ENCODE results near the gene ZNF468. TPM values are rescaled to one million over a fixed set of nuclear protein-coding genes. Genes with fewer than 3 reads are reported as not detected.
A peak's percentile ranks its signal among the peaks of the same experiment; 100 is the strongest.
"Not testable (repeated sequence)": the region's sequence is repeated elsewhere in the genome, so short reads cannot be mapped to it uniquely, and the experiment has no call there.

The ZNF468 gene
- polyA plus RNA-seq (2012; ENCODE audit: missing spikeins) = 6.8 TPM

DNA sequence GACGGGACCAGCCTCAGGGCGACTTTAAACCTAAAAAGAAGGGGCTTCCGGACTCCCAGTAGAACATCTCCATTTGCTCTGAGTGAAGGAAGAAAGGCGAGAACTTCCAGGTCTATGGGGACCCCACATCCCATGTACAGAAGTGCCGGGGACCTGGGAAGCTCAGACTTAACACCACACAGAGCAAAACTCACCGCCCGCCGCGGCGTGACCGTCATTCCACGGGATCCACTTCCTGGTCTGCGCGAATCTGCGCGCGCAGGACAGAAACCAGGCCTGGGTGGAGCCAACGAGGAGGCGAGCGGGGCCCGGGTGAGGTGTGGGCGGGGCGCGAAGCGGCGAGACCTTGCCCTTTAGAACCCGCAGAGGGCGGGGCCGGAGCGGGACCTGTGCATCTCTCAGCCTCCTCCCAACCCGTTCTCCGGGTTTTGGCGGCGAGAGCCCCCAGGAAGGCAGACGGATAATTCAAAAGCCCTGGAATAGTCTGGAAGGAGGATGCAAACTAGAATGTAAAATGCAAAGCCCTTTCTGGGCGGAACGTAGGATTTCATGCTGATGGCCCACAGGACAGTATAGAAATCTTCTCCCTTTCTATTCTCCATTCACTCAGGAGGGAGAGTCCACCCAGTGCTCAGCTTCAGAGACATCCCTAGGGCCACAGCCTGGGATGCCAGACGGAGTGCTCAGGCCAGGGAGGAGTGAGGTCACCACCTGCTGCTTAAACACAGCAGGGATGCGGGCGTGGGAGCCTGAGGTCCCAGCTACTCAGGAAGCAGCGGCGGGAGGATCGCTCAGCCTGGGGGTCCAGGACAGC is at the start of gene ZNF468:
Gene ZNF468, minus strand, starts transcription at position 242 of the 814 bp plus-strand sequence. CDS start 3,347 bp downstream, outside the sequence.
- FAIRE-seq = peak; percentile 100
- TF ChIP-seq POLR2A (IDR thresholded peaks at IDR 0.05; ENCODE audit: low read depth, low read length) = peak; percentile 79
- peak; percentile 75 for TF ChIP-seq POLR2AphosphoS5 (IDR thresholded peaks at IDR 0.05; ENCODE audit: low read depth, low read length)
- TF ChIP-seq TAF1 (IDR thresholded peaks at IDR 0.05; ENCODE audit: borderline replicate concordance, low read depth, low read length) = peak; percentile 52; the same call in 1 of the 2 replicates

DNA sequence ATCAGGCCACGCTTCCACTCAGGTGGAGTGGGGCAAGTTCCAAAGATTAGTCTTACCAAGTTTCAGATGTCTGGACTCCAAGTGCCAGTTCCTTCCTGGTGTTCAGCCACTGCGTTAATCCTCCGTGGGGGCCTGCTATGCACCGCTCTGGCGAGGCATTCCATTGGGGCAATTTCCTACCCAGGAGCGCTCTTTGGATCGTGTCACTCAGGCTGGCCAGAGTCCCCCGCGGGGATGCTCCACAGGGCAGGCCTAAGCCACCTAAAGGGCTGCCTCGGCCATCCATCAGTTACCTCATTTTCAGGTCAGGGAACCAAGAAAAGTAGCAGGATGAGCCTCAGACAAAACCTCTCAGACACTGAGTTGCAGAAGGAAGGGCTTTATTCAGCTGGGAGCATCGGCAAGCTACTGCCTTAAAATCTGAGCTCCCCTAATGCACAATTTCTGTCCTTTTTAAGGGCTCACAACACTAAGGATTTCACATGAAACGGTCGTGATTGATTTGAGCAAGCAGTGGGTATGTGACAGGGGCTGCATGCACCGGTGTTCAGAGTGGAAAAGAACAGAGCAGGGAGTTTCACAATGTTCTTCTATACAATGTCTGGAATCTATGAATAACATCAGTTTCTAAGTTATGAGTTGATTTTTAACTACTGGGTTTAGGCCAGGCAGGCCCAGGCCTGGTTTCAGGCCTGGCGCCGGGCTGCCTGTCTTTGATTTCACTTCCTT is 46.8 kb upstream of the ZNF468 start:
- not testable (repeated sequence) for FAIRE-seq; DNase-seq (ENCODE audit: insufficient read length)

More for the DNA sequence above, at the start of gene ZNF468:
- DNase-seq (ENCODE audit: insufficient read length) = peak; percentile 46

DNA sequence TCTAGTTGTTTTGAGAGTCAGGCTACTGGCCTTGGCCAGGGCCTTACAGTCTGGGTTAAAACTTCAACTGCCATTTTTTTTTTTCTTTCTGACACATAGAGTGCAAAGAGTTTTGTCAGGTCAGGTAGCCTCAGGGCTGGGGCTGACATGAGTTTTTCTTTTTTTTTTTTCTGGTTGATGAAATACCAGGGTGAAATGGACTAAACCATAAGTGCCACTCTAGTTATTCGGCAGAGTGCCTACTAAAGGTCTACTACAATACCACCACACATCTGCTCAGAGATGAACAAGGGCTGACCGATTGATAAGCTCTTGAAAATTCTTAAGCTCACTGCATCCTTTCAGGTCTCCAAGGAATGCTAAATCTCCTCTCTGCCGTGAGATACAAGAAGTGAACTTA is 44.4 kb upstream of the ZNF468 start:
- TF ChIP-seq POLR2A (IDR thresholded peaks at IDR 0.05; ENCODE audit: low read depth, low read length) = no peak
- no peak for TF ChIP-seq TAF1 (IDR thresholded peaks at IDR 0.05; ENCODE audit: borderline replicate concordance, low read depth, low read length)
- FAIRE-seq (no peak), DNase-seq (ENCODE audit: insufficient read length) (no peak)

DNA sequence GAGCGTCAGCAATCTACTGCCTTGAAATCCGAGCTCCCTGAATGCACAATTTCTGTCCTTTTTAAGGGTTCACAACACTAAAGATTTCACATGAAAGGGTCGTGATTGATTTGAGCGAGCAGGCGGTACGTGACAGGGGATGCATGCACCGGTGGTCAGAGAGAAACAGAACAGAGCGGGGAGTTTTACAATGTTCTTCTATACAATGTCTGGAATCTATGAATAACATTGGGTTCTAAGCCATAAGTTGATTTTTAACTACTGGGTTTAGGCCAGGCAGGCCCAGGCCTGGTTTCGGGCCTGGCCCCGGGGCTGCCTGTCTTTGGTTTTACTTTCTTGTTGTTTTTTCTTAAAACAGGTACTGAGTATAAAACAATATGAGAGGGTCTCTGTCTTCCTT is 41.2 kb upstream of the ZNF468 start:
- FAIRE-seq; DNase-seq (ENCODE audit: insufficient read length): not testable (repeated sequence)

DNA sequence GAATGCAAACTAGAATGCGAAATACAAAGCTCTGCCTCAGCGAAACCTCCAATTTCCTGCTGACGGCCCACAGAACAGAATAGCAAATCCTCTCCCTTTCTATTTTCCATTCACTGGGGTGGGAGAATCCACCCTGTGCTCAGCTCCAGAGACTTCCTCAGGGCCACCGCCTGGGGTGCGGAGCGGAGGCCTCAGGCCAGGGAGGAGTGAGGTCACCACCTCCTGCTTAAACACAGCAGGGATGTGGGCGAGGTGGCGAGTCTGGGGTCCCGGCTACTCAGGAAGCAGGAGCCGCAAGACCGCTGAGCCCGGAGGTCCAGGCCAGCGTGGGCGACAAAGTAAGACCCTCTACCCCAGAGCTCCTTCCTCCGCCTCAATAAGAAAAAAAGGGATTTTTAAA is 40.7 kb upstream of the ZNF468 start:
- FAIRE-seq = no peak
- no peak for DNase-seq (ENCODE audit: insufficient read length)
- TF ChIP-seq TAF1 (IDR thresholded peaks at IDR 0.05; ENCODE audit: borderline replicate concordance, low read depth, low read length) (no peak), POLR2A (IDR thresholded peaks at IDR 0.05; ENCODE audit: low read depth, low read length) (no peak), POLR2AphosphoS5 (IDR thresholded peaks at IDR 0.05; ENCODE audit: low read depth, low read length) (no peak)

DNA sequence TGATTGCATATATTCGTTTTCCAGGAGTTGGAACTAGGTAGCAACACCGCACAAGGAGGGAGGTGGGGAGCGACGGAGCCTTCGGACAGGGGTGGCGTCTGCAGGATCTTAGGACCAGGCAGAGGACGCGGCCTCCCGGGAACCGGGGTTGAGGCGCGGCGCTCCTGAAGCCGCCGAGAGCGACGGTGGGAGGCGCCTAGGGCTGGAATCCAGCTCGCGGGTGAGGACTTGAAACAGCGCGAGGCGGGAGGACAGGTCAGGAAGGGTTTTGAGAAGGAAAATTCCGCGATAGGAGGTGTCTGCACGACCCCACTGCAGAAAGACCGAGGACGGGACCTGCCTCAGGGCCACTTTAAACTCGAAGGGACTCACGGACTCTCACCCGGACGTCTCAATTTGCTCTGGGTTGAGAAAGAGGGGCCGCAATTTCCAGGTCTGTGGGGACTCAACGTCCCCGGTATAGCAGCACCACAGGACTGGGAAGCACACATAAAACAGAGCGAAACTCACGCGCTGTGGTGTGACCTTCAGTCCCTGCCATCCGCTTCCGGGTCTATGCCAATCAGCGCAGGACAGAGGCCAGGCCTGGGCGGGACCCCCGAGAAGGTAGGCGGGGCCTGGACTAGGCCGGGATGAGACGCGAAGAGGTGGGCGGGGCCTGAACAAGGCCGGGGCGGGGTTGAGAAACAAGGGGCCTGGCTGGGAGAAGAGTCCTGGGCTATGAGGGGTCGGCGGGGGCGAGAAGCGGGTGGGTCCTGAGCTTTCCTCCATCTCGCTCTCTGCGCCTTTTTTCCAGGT is 39.9 kb upstream of the ZNF468 start, which contains the start of gene ZNF320:
Gene ZNF320, minus strand, starts transcription at position 498 of the 798 bp plus-strand sequence. CDS start 7,380 bp downstream, outside the sequence.
- FAIRE-seq = peak; percentile 9
- TF ChIP-seq TAF1 (IDR thresholded peaks at IDR 0.05; ENCODE audit: borderline replicate concordance, low read depth, low read length) (no peak), POLR2AphosphoS5 (IDR thresholded peaks at IDR 0.05; ENCODE audit: low read depth, low read length) (no peak), POLR2A (IDR thresholded peaks at IDR 0.05; ENCODE audit: low read depth, low read length) (peak; percentile 41; the same call in 1 of the 2 replicates)
- peak; percentile 72 for DNase-seq (ENCODE audit: insufficient read length)

DNA sequence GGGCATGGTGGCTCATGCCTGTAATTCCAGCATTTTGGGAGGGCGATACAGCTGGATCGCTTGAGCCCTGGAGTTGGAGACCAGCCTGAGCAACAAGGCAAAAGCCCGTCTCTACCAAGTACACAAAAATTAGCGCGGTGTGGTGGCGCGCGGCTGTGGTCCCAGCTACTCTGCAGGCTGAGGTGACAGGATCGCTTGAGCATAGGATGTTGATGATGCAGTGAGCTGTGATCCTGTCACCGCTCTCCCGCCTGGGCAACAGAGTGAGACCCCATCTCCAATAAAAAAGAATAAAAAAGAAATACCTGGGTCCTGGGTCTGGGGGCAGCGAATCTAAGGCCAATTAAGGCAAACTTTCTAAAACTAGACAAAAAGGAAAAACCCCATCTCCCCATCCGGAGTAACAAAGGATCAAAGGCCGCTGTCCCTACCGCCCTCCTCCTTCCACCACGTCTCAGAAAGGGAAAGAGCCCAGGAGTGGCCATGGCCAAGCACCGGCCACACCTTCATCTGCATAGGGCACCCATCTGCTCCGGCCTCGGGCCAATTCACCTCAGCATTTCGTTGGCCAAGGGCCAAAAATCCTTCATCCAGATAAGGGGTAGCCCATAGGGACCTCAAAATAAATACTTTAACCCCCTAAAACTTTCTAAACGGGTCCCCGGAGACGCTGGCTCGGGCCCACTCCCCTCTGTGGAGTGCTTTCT is 39.2 kb upstream of the ZNF468 start:
- TF ChIP-seq TAF1 (IDR thresholded peaks at IDR 0.05; ENCODE audit: borderline replicate concordance, low read depth, low read length) = no peak
- TF ChIP-seq POLR2AphosphoS5 (IDR thresholded peaks at IDR 0.05; ENCODE audit: low read depth, low read length) = no peak
- no peak for TF ChIP-seq POLR2A (IDR thresholded peaks at IDR 0.05; ENCODE audit: low read depth, low read length)
- DNase-seq (ENCODE audit: insufficient read length) (no peak), FAIRE-seq (no peak)

DNA sequence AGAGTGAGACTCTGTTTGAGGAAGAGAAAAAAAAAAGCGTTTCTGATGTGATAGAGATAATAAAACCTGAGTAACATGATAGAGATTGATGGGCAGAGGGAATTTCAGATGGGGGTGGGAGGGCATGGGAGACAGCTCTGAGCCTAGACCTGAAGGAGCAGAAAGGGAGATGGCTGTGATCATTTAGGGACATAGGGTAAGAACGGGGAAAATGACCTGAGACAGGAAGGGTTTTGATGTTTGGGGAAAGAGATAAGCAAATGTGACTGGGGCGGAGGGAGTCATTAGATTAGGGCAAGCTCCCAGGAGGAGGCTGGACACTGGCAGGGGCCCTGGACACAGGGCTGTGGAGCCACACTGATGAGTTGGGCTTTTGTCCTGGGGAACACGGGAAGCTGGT is 33.9 kb upstream of the ZNF468 start:
- no peak for TF ChIP-seq TAF1 (IDR thresholded peaks at IDR 0.05; ENCODE audit: borderline replicate concordance, low read depth, low read length)
- no peak for TF ChIP-seq POLR2AphosphoS5 (IDR thresholded peaks at IDR 0.05; ENCODE audit: low read depth, low read length)
- no peak for TF ChIP-seq POLR2A (IDR thresholded peaks at IDR 0.05; ENCODE audit: low read depth, low read length)
- FAIRE-seq (no peak), DNase-seq (ENCODE audit: insufficient read length) (no peak)

DNA sequence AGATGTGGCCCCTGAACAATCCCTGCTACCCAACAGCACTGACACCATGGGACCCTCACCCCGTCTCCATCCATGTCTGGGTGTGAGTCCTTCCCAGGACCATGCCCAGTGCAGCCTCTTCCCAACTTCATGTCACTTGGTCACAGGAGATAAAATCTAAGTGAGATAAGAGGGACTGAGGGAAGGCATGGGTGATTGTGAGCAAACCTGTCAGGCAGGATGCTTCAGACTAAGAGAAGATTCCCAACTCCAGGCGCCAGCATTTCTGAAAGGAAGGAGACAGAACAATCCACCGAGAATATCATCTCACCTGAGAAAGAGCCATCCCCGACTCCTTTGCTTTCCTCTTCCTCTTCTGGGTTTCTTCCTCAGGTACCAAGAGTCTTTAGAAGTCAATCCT is 32.5 kb upstream of the ZNF468 start:
- no peak for DNase-seq (ENCODE audit: insufficient read length)
- no peak for FAIRE-seq
- TF ChIP-seq TAF1 (IDR thresholded peaks at IDR 0.05; ENCODE audit: borderline replicate concordance, low read depth, low read length) = no peak
- TF ChIP-seq POLR2A (IDR thresholded peaks at IDR 0.05; ENCODE audit: low read depth, low read length) = no peak
- no peak for TF ChIP-seq POLR2AphosphoS5 (IDR thresholded peaks at IDR 0.05; ENCODE audit: low read depth, low read length)

DNA sequence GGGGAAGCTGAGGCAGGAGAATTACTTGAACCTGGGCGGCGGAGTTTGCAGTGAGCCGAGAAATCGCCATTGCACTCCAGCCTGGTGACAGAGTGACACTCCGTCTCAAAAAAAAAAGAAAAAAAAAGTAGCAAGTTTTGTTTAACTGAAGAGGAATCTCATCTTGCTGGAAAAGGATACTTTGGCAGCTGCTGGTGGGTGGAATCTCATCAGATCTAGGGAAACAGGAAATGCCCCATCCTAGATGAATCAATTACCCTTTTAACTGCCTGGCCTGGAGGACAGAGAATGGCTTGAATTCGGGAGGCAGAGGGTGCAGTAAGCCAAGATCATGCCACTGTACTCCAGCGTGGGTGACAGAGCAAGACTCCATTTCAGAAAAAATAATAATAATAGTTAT is 31.7 kb upstream of the ZNF468 start:
- no peak for FAIRE-seq

DNA sequence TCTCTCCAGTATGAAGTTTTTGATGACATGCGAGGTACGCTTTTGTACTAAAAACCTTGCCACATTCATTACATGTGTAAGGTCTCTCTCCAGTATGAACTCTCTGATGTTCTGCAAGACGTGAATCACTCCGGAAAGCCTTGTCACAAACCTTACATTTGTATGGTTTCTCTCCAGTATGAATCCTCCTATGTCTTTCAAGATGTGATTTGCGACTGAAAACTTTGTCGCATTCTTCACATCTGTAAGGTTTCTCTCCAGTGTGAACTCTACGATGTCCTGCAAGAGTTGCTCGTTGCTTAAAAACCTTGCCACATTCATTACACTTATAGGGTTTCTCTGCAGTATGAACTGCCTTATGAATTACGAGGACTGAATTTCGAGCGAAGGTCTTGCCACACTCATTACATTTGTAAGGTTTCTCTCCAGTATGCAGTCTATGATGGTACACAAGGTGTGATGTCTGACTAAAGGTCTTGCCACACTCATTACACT is 23.5 kb upstream of the ZNF468 start:
- DNase-seq (ENCODE audit: insufficient read length) (no peak), FAIRE-seq (no peak)
- TF ChIP-seq POLR2AphosphoS5 (IDR thresholded peaks at IDR 0.05; ENCODE audit: low read depth, low read length) (no peak), POLR2A (IDR thresholded peaks at IDR 0.05; ENCODE audit: low read depth, low read length) (no peak), TAF1 (IDR thresholded peaks at IDR 0.05; ENCODE audit: borderline replicate concordance, low read depth, low read length) (no peak)

More for the DNA sequence above, 31.7 kb upstream of the ZNF468 start:
- TF ChIP-seq TAF1 (IDR thresholded peaks at IDR 0.05; ENCODE audit: borderline replicate concordance, low read depth, low read length) = no peak
- TF ChIP-seq POLR2A (IDR thresholded peaks at IDR 0.05; ENCODE audit: low read depth, low read length) = no peak
- TF ChIP-seq POLR2AphosphoS5 (IDR thresholded peaks at IDR 0.05; ENCODE audit: low read depth, low read length) = no peak
- no peak for DNase-seq (ENCODE audit: insufficient read length)

DNA sequence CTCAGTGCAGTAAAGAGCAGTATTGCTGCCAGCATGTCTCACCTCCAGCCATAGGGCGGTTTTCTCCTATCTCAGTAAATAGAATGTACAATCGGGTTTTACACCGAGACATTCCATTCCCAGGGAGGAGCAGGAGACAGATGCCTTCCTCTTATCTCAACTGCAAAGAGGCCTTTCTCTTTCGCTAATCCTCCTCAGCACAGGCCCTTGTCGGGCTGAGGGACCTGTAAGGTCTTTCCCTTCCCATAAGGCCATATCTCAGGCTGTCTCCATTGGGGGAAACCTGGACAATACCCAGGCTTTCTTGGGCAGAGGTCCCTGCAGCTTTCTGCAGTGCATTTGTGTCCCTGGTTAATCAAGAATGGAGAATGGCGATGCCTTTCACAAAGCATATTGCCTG is 15.6 kb upstream of the ZNF468 start:
- DNase-seq (ENCODE audit: insufficient read length); FAIRE-seq: not testable (repeated sequence)
